HG02970 (cell line): ENCODE measurements around the gene CCDC85A.

Source experiments
- ATAC-seq: cut with Tn5 transposase; IDR thresholded peaks from one replicate; pipeline ENCODE4 v1.9.1; 2021; ENCODE audit warnings: mild to moderate bottlenecking, moderate library complexity, moderate number of reproducible peaks; ENCODE audit not compliant: unreplicated experiment, low FRiP score

CCDC85A gene

DNA sequence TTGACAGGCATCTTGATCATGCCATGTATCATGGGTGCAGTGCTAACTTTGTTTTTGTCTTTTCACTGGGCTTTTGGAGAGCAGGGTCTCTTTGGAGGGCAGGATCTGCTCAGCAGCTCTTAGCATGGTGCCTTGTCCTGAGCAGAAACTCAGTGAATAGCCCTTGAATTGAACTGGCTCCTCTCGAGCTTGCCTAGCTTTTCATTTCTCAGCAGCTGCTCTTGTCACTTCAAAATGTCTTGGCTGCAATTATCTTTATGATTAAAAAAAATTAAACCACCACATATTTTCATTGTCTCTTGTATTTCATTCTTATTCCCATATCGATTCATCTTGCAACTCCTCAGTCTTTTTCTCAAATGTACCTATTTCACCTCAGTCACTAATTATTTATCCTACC lies 50.5 kb downstream of the CCDC85A start:
- ATAC-seq: no peak

DNA sequence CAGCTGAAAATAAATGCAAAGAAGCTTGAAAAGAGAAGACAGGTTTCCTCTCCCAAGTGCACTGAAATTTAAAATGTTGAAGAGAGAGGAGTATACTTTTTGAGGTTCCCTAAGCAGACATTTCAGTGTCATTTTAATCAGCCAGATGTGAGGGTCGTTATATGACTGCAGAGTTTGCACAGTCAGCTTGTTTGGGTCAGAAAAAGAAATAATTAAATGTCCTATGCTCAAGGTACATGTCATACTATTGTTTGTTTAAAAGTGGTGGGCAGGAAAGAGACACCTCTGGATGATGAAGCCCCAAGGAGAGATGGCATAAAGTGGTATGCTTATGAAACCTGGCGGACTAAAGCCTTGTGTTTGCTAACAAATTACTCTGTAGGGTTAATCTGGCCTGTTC lies 55.2 kb downstream of the CCDC85A start:
- no peak for ATAC-seq

DNA sequence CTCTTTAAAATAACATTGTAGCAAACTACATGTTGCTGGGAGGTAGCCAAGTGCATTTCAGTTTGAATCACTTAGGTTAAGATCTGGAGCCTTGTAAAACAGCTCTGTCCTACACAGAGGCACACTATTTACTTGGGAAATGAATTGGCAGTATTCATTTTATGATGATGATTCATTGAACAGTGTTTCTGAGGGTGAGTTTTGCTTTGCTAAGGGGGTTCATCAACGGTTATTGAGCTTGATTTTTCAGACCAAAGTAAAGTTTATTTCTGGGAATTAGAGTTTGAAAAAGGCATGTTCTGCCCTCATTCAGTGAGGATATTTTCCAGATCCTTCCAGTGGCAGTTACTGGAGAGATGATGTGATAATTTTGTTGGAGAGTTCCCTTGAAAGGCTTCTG lies 55.6 kb downstream of the CCDC85A start:
- no peak for ATAC-seq

DNA sequence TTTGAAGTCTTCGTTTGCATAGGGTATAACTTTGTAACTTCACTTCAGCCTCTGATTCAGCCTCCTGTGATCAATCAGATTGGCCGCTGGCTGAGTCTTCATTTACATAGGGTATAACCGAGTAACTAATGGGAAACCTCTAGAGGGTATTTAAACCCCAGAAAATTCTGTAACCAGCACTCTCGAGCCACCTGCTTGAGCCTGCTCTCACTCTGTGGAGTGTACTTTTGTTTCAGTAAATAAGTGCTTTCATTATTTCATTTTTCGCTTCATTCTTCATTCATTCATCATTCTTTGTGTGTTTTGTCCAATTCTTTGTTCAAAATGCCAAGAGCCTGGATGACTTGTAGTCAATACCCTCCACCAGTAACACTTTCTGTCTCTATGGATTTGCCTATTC lies 56.4 kb downstream of the CCDC85A start:
- no peak for ATAC-seq

DNA sequence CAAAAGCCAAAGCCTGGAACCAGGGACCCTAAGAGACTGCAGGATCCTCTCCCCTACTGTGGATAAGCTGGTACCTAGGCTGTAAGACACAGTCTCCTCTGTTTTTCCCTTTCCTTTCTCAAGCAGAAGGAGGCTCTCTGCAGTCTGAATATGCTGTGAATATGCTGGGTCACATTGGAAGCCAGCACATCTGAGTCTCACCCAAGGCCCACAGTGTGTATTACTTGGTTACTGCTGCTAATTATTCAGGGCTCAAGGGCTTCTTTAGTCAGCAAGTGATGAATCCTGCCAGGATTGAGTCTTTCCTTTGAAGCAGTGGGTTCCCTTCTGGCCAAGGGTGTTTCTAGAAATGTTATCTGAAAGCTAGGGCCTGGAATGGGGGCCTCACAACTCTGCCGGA lies 60.7 kb downstream of the CCDC85A start:
- ATAC-seq: no peak

DNA sequence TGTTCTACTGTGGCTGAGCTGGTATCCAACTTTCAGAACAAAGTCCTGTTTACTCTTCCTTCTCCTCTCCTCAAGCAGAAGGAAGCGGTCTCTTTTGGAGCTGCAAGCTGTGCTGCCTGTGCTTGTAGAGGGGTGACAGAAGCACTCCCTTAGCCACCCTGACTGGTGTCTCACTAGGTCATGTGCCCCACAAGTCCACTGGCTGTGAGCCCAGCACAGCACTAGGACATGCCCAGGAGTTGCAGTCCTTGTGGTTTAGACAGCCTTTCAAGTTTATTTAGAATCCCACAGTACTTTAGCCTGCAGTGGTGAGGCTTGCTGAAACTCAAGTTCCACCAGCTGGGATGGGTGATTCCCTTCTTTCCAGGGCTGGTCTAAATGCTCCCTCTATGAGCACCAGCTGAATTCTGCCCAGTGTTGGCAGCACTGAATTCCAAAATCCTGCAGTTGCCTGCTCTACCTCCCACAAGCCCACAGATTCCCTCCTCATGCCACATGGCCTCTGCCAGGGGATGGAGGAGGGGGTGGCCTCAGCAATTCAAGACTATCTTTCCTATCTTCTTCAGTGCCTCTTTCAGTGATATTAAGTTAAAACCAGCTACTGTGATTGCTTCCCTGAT lies 61.2 kb downstream of the CCDC85A start:
- ATAC-seq: no peak

DNA sequence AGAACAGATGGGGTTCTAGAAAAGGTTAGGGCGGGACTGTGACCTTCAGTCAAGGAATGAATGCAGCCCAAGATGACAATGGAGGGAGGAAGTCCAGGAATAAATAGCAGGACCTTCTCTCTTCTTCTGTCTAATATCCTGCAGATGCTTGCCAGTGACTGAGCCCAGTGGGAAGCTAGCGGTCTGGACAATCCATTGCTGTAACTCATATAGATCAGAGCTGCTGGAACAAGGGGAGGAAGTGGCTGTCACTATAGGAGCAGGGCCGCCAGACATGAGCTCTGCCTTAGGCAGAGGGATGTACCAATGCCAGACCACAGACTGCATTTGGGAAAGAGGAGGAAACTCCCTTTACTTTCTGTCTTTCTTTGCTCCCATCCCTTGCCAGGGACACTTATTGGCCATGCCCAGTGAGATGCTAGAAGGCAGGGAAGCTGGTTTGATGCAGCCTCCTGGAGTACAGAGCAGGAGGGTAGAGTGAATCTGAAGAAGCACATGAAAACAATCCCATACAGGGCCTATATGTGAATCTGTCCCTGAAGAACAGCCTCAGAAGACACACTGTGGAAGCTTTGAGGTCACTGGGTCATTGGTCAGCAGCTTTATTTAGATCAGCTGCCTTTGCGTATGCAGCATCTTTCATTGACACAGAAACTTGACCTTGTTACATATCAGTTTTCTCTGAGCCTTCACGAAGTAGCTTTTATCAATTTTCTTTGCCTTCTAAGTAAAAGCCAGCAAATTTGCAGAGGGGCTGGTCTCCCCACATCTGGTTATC lies 65.4 kb downstream of the CCDC85A start:
- ATAC-seq: no peak

DNA sequence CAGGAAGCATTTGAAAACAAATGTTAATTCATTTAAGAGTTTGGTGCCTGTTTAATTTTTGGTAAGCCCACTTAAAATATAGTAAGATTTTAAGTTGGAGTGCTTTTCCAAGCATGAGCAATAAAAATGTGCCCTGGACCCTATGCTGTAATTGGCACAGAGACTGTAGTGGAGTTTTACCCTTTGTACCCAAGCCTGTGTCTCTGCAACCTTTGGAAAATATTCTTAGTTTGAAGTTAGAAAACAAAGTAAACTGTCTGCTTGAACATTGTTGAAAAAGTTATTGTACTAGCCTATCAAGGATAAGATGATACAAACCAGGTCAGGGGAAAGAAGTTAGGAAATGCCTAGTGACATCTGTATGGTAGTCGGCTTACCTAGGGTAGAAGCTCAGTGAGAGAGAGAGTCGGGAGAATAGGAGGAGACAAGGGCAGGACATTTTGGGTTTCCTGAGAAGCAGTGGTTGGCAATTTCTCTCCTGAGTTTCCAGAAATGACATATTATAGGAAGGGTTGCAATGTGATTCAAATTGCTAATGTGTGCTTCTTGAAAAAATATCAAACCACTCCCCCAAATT lies 66.5 kb downstream of the CCDC85A start:
- ATAC-seq: no peak

DNA sequence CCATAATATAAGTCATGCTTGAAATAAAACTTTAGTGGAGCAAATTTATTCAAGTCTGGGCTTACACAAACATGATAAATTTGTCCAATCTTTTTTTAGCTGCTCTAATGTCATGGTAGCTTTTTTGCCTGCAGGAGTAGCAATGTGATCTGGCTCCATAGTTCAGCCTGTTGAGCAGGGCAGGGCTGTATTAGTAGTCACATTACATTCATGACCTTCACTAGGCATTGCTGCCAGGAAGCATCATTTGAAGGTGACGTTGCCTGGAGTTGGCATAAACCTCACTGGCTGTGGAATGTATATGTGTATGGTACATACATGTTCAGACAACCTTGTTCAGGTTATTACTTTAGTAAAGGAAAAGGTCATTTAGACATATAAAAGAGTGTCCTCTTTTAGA lies 76.6 kb downstream of the CCDC85A start:
- ATAC-seq: no peak

DNA sequence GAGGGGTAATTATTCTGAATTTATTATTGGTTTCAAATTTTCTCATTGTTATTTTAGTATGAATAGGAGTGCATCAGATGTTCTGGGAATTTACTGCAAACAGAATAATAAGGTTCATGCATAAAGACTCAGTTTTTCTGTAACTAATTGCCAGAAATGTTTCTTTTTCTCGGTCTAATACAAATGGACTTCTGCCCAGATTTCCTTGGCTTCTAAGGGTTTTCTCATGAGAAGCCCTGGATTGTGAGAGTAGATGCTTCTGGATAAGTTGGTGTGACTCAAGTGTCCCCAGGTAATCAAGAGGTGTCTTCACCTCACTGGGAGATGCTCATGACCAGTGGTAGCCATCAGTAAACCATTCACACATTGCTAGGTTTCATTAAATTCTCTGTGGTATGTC lies 78.5 kb downstream of the CCDC85A start:
- ATAC-seq: no peak

DNA sequence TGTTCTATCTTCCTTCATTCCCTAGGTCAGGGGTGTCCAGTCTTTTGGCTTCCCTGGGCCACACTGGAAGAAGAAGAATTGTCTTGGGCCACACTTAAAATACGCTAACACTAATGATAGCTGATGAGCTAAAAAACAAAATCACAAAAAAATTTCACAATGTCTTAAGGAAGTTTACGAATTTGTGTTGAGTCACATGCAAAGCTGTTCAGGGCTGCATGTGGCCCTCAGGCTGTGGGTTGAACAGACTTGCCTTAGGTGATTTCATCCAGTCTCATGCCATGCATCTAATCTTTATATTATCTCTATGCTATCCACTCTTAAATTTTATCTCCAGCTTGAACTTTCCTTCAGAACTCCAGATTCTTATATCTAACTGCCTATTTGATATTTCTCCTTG lies 80.1 kb downstream of the CCDC85A start:
- no peak for ATAC-seq

DNA sequence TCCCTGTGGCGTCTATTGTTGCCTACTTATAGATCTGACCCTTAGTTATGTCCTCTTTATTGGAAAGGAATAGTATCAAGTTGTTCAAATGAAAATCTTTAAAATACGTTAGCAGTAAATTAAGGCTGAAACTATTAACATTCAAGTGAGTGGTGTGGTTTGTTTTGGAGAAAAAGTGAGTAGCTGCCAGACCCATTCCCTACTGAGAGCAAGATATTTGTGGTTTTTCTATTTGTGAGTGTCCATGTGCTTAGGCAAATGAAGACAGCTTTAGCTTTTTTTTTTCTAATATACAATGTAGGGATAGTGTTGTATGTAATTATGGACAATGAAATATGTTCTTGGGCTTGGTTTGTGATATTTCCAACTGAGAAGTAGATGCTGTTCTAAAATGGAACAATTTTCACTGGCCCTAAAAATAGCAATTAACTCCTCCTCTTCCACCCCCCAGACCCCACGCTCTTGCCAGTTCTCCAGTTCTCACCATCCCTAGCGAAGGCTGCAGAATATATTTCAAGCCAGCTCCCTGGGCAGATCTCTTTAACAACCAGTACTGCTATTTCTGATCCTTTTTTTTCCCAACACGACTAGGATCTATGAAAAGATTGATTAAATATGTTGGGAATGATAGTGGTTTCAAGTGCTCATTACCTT lies 83.1 kb downstream of the CCDC85A start:
- no peak for ATAC-seq

DNA sequence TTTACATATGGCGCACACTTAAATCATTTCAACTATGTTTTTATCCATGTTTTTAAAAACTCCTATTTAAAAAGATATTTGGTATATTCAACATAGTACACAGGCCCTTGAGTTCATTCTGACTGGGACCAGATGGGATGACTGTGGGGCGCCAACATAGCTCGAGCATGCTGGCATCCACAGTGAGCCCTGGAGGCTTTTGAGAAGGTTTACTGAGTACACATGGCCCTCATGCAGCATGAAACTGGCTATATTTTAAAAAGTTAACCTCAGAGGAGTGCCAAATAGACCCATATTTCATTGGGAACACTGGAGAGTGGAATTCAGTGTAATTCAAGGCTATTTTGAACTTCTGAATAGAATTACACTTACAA lies 83.6 kb downstream of the CCDC85A start:
- ATAC-seq: no peak

DNA sequence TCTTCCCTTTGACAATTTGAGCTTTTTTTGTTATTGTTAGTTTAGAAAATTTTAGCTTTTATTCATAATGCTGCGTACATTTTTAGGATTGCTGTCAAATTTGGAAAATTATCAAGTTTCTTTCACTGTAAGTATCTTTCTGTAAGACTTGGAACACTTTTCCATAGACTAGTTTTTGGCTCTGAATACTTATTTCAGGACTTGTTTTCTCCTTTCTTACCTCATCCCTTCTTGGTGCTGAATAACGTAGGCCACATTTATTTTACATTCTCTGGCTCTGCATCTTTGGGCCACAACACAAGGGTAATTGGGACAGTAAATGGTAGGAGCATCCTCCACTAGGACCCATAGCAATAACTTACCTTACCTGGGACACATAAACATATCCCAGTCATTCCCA lies 85.1 kb downstream of the CCDC85A start:
- no peak for ATAC-seq

DNA sequence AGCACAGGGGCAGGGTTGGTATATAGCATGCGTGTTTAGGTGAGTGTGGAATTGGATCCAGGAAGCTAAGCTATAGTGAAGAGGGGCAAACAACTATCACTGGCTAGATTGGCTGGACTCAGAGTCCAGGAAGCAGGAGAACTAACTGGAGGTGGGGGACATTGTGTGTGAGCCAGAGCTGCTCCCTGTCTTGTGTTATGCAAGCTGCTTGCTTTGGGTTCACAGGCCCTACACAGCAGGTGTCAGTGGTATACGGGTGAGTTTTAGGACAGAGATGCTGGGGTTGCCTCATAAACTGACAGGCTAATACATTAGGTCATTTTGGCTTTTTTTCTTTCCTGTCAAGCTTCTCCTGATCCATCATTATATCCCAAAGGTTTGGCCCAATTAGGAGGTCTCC lies 87.5 kb downstream of the CCDC85A start:
- ATAC-seq: no peak

DNA sequence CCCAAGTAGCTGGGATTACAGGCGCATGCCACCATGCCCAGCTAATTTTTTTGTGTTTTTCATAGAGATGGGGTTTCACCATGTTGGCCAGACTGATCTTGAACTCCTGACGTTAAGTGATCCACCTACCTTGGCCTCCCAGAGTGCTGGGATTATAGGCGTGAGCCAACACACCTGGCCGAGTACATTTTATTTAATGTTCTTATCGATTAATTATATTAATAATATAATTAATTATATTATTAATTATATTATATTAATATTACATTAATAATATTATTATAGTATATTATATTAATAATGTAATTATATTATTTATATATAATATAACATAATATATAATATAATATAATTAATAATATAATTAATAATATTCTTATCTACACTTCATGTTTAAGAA lies 101.4 kb downstream of the CCDC85A start:
- ATAC-seq: no peak

DNA sequence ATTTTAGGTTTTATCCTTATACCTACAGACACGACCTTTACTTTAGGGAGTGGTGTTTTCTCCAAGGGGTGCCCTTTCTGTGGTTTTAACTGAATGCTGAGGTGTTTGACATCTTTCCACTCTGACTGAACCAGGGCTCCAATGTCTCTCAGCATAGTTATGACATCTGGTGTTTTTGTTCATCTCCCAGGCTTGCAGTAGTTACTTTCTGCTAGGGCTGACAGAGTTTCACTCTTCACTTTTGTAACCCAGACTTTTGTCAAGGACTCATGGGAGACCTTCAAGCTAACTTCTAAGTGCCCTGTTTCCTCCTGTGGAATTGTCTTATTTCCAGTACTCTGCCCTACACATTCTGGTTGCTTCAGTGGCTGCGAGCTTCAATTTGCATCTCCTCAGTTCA lies 103.1 kb downstream of the CCDC85A start:
- ATAC-seq: no peak

DNA sequence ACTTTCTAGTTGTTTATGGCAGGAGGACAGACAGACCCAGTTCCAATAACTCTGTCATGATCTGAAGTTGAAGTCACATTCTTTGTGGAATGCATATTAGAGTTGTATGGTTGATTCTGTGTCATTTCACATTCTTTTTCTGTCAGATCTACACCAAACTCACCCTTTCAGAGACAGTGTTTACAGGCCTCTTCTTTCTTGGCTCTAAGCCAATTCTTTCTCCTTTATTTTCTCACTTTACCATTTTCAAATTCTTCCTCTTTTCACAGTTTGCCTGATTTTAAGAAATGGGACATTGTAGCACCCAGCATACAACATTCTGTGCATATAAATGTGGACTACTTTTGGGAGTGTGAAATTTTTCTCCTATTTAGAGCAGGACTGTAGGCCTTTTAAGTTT lies 103.7 kb downstream of the CCDC85A start:
- no peak for ATAC-seq

DNA sequence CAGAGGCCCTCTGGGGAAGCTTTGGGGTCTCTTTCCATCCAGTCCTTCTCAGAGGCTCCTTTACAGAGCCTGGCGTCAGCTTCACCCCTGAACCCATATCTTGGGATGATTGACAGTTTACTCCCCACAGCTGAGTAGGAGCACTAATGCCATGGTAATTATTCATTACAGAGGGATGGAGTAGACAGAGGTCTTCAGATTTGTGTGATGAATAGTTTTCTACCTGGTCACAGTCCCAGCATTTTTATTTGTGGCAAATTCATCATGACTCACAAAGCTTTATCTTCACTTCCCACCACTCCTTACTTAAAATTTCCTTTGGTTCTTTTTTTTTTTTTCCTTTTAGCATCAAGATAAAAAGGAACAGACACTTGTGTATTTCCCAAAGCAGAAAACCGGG lies 104.2 kb downstream of the CCDC85A start:
- ATAC-seq: no peak

DNA sequence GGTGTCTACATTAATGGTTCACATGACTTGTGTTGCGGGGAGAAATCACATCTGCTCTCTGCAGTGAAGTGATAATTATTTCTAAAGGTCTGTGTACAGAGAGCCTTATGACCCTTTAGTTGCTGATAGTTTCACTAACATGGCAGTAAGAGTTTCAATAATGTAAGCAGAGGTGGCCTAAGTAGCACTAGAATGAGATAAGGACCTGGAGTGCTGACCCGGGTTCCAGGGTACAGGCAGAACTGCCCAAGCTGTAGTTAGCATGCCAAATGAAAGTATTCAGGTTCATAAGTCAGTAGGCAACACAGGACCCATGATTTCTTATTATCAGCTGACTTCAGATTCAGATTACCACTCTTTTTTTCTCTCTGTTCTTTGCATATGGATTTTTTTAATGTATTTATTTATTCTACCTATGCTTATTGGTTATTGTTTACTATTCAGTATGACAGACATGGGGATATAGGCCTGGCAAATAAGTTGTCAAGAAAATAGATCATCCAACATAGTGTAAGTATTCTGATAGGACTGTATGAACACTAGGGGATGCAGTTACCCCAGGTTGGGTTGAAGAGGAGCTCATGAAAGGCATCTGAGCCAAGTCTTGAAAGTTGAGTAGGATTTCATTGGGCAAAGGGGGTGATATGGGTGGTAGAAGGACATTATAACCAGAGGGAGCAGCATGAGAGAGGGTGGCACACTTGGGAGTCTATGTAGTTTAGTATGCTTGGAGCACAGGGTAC lies 105.2 kb downstream of the CCDC85A start:
- ATAC-seq: no peak

DNA sequence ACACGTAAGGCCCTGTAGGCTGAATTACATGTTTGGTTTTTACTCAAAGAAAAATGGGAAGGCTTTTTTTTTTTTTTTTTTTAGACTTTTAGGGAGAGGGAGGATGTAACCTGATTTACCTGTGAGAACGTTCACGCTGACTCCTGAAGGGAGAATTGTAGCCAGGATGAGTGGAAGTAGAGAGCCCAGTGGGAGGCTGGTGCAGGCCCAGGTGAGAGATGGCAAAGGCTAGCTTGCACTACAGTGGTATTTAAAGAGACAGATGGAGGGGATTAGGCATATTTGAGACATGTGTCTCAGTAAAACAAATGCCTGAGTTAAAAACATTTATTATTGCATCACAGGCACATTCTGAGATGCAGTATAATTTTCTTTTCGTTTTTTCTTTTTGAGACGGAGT lies 107.9 kb downstream of the CCDC85A start:
- ATAC-seq: no peak
